NCI-H345 treated with DMSO at 0.1 percent for 48 hours (cell line): ENCODE results near the gene KCNN3.

Experiments
- DNase-seq: peaks from one replicate; lab custom pipeline; 2025; ENCODE audit not compliant: unreplicated experiment; lab: John Stamatoyannopoulos, UW

Gene KCNN3

GRCh38 chr1:154774175-154774855 lies 95.8 kb downstream of the KCNN3 start:
- DNase-seq, result no peak

GRCh38 chr1:154773551-154773950 lies 96.5 kb downstream of the KCNN3 start:
- DNase-seq, result no peak

- no peak for DNase-seq
Measured at GRCh38 chr1:154772606-154773506, 97.2 kb downstream of the KCNN3 start.

GRCh38 chr1:154772056-154772455 lies 98.0 kb downstream of the KCNN3 start:
- DNase-seq, result no peak

- DNase-seq, result no peak
Measured at GRCh38 chr1:154770897-154771594, 99.0 kb downstream of the KCNN3 start.

GRCh38 chr1:154769193-154769895 lies 100.7 kb downstream of the KCNN3 start:
- DNase-seq, result no peak

- DNase-seq, result no peak
Measured at GRCh38 chr1:154768456-154769125, 101.5 kb downstream of the KCNN3 start.

GRCh38 chr1:154767315-154768240 lies 102.5 kb downstream of the KCNN3 start:
- DNase-seq, result peak; percentile 66

GRCh38 chr1:154765970-154766369 lies 104.1 kb downstream of the KCNN3 start:
- DNase-seq, result peak; percentile 14

GRCh38 chr1:154764773-154765172 lies 105.3 kb downstream of the KCNN3 start:
- DNase-seq, result no peak

- DNase-seq, result no peak
Measured at GRCh38 chr1:154764181-154764580, 105.9 kb downstream of the KCNN3 start.

- DNase-seq, result peak; percentile 40
Measured at GRCh38 chr1:154760469-154760933, 109.6 kb downstream of the KCNN3 start.

GRCh38 chr1:154759793-154760192 lies 110.3 kb downstream of the KCNN3 start:
- DNase-seq, result no peak

GRCh38 chr1:154759196-154759595 lies 110.9 kb downstream of the KCNN3 start:
- DNase-seq, result no peak

GRCh38 chr1:154758346-154758745 lies 111.7 kb downstream of the KCNN3 start:
- DNase-seq, result no peak

- DNase-seq, result no peak
Measured at GRCh38 chr1:154756793-154757548, 113.1 kb downstream of the KCNN3 start.

- DNase-seq, result no peak
Measured at GRCh38 chr1:154755858-154756730, 114.0 kb downstream of the KCNN3 start.

- DNase-seq, result no peak
Measured at GRCh38 chr1:154753426-154753825, 116.7 kb downstream of the KCNN3 start.
